ENCODE data around the gene GALNT18. TPM values are rescaled to one million over a fixed set of nuclear protein-coding genes. Genes with fewer than 3 reads are reported as not detected.

GALNT18 gene
- total RNA-seq, 1 donor from 2014 or later = 11.7 TPM

DNA sequence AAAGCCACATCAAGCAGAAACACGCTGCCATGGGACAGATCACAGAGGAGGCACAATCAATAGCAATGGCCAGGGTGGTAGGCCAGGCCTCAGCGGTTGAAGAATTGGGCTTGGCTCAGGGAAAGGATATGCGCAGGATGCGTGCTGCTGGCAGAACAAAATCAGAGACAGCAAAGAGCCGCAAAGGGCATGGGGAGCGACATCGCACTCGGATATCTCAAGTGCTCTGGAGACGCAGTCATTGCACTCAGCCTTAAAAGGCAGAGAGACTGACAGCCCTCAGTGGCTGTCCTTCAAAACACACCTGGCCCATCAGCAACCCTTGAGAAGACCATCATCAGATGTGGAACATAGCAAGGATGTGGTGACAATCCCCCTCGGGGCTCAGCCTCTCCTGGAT is 319.2 kb downstream of the GALNT18 start:
- H3K9me3 Mint-ChIP-seq = no peaks in the 10 kb centered on the region
- no peak overlapping the region for H3K4me3 Mint-ChIP-seq
- no peak overlapping the region for H3K27ac Mint-ChIP-seq
- TF ChIP-seq, protein P1, sequence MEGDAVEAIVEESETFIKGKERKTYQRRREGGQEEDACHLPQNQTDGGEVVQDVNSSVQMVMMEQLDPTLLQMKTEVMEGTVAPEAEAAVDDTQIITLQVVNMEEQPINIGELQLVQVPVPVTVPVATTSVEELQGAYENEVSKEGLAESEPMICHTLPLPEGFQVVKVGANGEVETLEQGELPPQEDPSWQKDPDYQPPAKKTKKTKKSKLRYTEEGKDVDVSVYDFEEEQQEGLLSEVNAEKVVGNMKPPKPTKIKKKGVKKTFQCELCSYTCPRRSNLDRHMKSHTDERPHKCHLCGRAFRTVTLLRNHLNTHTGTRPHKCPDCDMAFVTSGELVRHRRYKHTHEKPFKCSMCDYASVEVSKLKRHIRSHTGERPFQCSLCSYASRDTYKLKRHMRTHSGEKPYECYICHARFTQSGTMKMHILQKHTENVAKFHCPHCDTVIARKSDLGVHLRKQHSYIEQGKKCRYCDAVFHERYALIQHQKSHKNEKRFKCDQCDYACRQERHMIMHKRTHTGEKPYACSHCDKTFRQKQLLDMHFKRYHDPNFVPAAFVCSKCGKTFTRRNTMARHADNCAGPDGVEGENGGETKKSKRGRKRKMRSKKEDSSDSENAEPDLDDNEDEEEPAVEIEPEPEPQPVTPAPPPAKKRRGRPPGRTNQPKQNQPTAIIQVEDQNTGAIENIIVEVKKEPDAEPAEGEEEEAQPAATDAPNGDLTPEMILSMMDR (conservative IDR thresholded peaks at IDR 0.05) = no peak
- peaks cover 7% of the 10 kb centered on the region for H3K27me3 Mint-ChIP-seq
- peaks cover 4% of the 10 kb centered on the region for H3K36me3 Mint-ChIP-seq
- H3K4me1 Mint-ChIP-seq (ENCODE audit: unreplicated experiment) = peaks cover 12% of the 10 kb centered on the region
- DNase-seq (ENCODE audit: extremely low spot score, unreplicated experiment) = no peak

DNA sequence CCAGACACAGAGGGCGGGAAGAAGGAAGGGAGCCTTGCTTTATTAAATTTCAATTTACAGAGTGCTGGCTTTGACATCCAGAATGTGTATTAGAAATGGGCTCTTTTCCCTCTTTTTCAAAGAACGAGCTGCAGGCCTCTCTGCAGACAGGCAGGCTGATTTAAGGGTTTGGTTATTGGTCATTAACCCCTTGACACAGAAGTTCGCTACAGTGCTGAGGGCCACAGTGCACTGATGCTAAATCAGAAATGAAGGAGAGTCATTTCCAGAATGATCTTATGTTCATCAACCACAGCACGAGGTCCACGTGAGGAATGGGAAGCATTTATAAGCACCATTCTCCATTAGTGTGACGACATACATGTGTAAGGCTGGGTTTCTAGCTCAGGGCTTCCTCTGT is 320.6 kb downstream of the GALNT18 start:
- H3K27me3 Mint-ChIP-seq = peaks cover 7% of the 10 kb centered on the region
- no peak overlapping the region for H3K27ac Mint-ChIP-seq
- TF ChIP-seq, protein P1 (conservative IDR thresholded peaks at IDR 0.05) = no peak
- no peak overlapping the region for H3K4me3 Mint-ChIP-seq
- peaks cover 16% of the 10 kb centered on the region for H3K4me1 Mint-ChIP-seq (ENCODE audit: unreplicated experiment)
- H3K36me3 Mint-ChIP-seq = peaks cover 4% of the 10 kb centered on the region
- no peaks in the 10 kb centered on the region for H3K9me3 Mint-ChIP-seq
- no peak for DNase-seq (ENCODE audit: extremely low spot score, unreplicated experiment)

DNA sequence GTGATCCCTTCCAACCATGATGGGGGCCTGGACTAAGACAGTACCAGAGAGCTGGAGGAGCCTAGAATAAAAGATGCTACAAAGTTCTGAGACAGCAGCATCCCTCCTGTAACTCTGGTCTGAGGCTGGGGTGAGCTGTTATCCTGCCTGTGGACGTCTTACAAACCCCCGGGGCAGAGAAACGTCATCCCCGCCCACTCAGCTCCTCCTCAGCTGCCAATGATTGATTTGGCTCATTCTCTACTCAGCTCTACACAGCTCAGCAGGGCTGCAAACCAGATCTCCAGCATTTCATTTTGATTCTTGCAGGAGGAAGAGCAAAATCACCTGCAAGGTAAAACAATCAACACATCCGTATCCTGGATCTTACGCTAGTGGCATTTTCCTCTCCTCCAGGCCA is 324.2 kb downstream of the GALNT18 start:
- no peak overlapping the region for H3K4me3 Mint-ChIP-seq
- DNase-seq (ENCODE audit: extremely low spot score, unreplicated experiment) = no peak
- no peak overlapping the region for H3K27ac Mint-ChIP-seq
- H3K9me3 Mint-ChIP-seq = no peaks in the 10 kb centered on the region
- TF ChIP-seq, protein P1 (conservative IDR thresholded peaks at IDR 0.05) = no peak
- H3K36me3 Mint-ChIP-seq = peaks cover 4% of the 10 kb centered on the region
- peaks cover 13% of the 10 kb centered on the region for H3K27me3 Mint-ChIP-seq
- peaks cover 23% of the 10 kb centered on the region for H3K4me1 Mint-ChIP-seq (ENCODE audit: unreplicated experiment)

DNA sequence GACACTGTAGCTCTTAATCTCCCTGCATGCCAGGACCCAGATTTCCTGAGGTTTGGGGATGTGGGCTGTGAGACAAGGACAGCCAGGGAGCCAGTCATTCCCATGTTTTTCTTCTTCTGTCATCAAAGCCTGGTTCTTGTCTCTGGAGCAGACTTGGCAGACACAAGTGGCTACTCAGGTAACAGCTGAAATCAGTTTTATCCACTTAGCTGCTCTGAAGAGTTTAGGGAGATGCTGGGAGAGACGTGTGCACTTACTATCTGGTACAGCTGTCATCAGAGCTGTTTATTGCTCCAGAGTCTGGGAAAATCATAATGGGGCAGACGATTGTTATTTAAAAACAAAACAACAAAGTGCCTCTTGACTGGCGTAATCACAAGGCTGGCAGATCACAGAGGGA is 325.4 kb downstream of the GALNT18 start:
- Mint-ChIP-seq H3K9me3 (no peaks in the 10 kb centered on the region), H3K27ac (no peak overlapping the region), H3K4me3 (no peak overlapping the region), H3K27me3 (peaks cover 13% of the 10 kb centered on the region), H3K4me1 (ENCODE audit: unreplicated experiment) (peaks cover 24% of the 10 kb centered on the region), H3K36me3 (peaks cover 4% of the 10 kb centered on the region)
- no peak for DNase-seq (ENCODE audit: extremely low spot score, unreplicated experiment)
- TF ChIP-seq, protein P1 (conservative IDR thresholded peaks at IDR 0.05) = no peak

DNA sequence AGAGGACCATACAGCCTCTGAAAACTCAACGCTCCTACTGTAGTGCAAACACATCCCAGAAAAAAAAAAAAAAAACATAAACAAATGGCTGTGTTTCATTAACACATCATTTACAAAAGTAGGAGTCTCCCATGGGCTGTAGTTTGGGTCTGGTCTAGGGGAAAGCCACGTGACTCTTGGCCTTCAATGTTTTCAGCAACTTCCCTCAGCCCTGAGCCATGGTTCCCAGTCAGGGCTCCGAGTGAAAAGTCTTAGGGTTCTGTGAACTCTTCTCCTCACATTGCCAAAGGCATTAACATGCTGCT is 327.3 kb downstream of the GALNT18 start:
- Mint-ChIP-seq H3K9me3 (no peaks in the 10 kb centered on the region), H3K4me1 (ENCODE audit: unreplicated experiment) (peaks cover 20% of the 10 kb centered on the region), H3K27ac (no peak overlapping the region), H3K27me3 (peaks cover 17% of the 10 kb centered on the region), H3K4me3 (no peak overlapping the region), H3K36me3 (peaks cover 4% of the 10 kb centered on the region)
- TF ChIP-seq, protein P1 (conservative IDR thresholded peaks at IDR 0.05) = no peak
- DNase-seq (ENCODE audit: extremely low spot score, unreplicated experiment) = no peak

All from type B pancreatic cell (in vitro differentiated cells).